HCT116 (cell line): ENCODE data around the gene KCNMB2. TPM values are rescaled to one million over a fixed set of nuclear protein-coding genes. Genes with fewer than 3 reads are reported as not detected.

Experiments
- ATAC-seq: fragments of 200-7000 bp; cut with Tn5 transposase; 2 replicates; pipeline ENCODE4 v1.9.1; 2020; ENCODE audit warnings: mild to moderate bottlenecking, moderate library complexity
- BruUV-seq: library from RNA; stranded (reverse); fragments of 400-500 nt; replicated peaks from 2 replicates; lab custom pipeline; 2021; lab: Mats Ljungman, UMichigan
- CTCF ChIA-PET: fragments of 300-600 bp; sonication (Branson Sonifier 250); formaldehyde crosslinking; loops from one replicate; lab custom pipeline; 2021; ENCODE audit warnings: antibody characterized with exemption; lab: Charles Lee
- POLR2A ChIA-PET: fragments of 300-600, 350-600 bp; sonication (Branson Sonifier 250); formaldehyde crosslinking; loops from one replicate; lab custom pipeline; 2021; ENCODE audit warnings: antibody characterized with exemption; lab: Charles Lee
- RAD21 ChIA-PET, 2 experiments: fragments of 300-600 bp; sonication (Branson Sonifier 250); formaldehyde crosslinking; loops; one replicate each; lab custom pipeline; 2023; ENCODE audit warnings: low total read pairs in 2 of 2; ENCODE audit not compliant: uncharacterized antibody in 2 of 2, unreplicated experiment in 2 of 2, low non-redundant PET in 1 of 2; lab: Charles Lee
- DNase-seq: peaks from one replicate; pipeline ENCODE4 v3.0.0-alpha.2; 2010; ENCODE audit warnings: low read depth, low spot score
- H2AFZ ChIP-seq: fragments of 200-600 bp; shearing (Covaris generic), sonication (generic); 2 replicates; pipeline ENCODE4 v1.6.1; 2017; ENCODE audit warnings: low read depth, mixed run types, mixed read lengths, antibody characterized with exemption, low read length; ENCODE audit not compliant: poor library complexity, severe bottlenecking
- H3K27ac ChIP-seq: 2 replicates; pipeline ENCODE4 v1.5.1; 2012; ENCODE audit warnings: low read depth, low read length
- H3K27me3 ChIP-seq: fragments of 200-600 bp; sonication (generic); 2 replicates; pipeline ENCODE4 v1.6.1; 2016; ENCODE audit warnings: mixed run types, low read length, mixed read lengths; ENCODE audit not compliant: insufficient read depth
- H3K36me3 ChIP-seq, 2 experiments: fragments of 200-500 bp in 1 of 2; fragments of 200-600 bp in 1 of 2; sonication (Bioruptor generic) in 1 of 2; sonication (generic) in 1 of 2; 2 replicates each; pipeline versions ENCODE4 v1.5.1 to v1.6.1; 2014 to 2016; ENCODE audit warnings: low read length in 2 of 2, inconsistent platforms in 1 of 2, mixed read lengths in 1 of 2, mixed run types in 1 of 2; ENCODE audit not compliant: insufficient read depth in 2 of 2, control insufficient read depth in 1 of 2
- H3K4me1 ChIP-seq, 2 experiments: fragments of 200-600 bp in 1 of 2; sonication (generic) in 1 of 2; 2 replicates each; pipeline versions ENCODE4 v1.5.1 to v1.6.1; 2012 to 2017; ENCODE audit warnings: low read length in 2 of 2, inconsistent platforms in 1 of 2, mild to moderate bottlenecking in 1 of 2, mixed read lengths in 1 of 2, mixed run types in 1 of 2, moderate library complexity in 1 of 2; ENCODE audit not compliant: insufficient read depth in 2 of 2, control insufficient read depth in 1 of 2
- H3K4me2 ChIP-seq: fragments of 200-600 bp; sonication (generic); 2 replicates; pipeline ENCODE4 v1.6.1; 2017; ENCODE audit warnings: mixed run types, low read length, mixed read lengths
- H3K4me3 ChIP-seq, 2 experiments: fragments of 200-600 bp in 1 of 2; sonication (generic) in 1 of 2; replicated peaks in 1 of 2; 2 replicates each; pipeline ENCODE4 v1.5.1; 2011 to 2016; ENCODE audit warnings: low read length in 2 of 2, control low read depth in 1 of 2, low read depth in 1 of 2, mild to moderate bottlenecking in 1 of 2, mixed read lengths in 1 of 2, mixed run types in 1 of 2
- H3K79me2 ChIP-seq: fragments of 200-600 bp; sonication (generic); 2 replicates; pipeline ENCODE4 v1.6.1; 2017; ENCODE audit warnings: mild to moderate bottlenecking, mixed run types, low read length, moderate library complexity, mixed read lengths; ENCODE audit not compliant: insufficient read depth
- H3K9ac ChIP-seq: fragments of 200-600 bp; sonication (generic); 2 replicates; pipeline ENCODE4 v1.6.1; 2016; ENCODE audit warnings: low read length, mixed read lengths
- H3K9me2 ChIP-seq: fragments of 200-600 bp; sonication (generic), shearing (Covaris generic); 2 replicates; pipeline ENCODE4 v1.6.1; 2017; ENCODE audit warnings: mixed run types, mild to moderate bottlenecking, moderate library complexity; ENCODE audit not compliant: insufficient read depth
- H3K9me3 ChIP-seq, 2 experiments: fragments of 200-500 bp in 1 of 2; fragments of 200-600 bp in 1 of 2; sonication (Bioruptor generic) in 1 of 2; sonication (generic) in 1 of 2; 2 replicates each; pipeline ENCODE4 v1.6.1; 2014 to 2017; ENCODE audit warnings: low read length in 2 of 2, mixed read lengths in 2 of 2, inconsistent platforms in 1 of 2, low read depth in 1 of 2, mild to moderate bottlenecking in 1 of 2, mixed run types in 1 of 2, moderate library complexity in 1 of 2; ENCODE audit not compliant: control insufficient read depth in 1 of 2, insufficient read depth in 1 of 2
- H4K20me1 ChIP-seq: fragments of 200-600 bp; sonication (generic), shearing (Covaris generic); 2 replicates; pipeline ENCODE4 v1.6.1; 2017; ENCODE audit warnings: mixed run types, mild to moderate bottlenecking, moderate library complexity; ENCODE audit not compliant: insufficient read depth
- ATF3 ChIP-seq: IDR thresholded peaks from 2 replicates; pipeline ENCODE4 v1.6.1; 2012
- CBX3 ChIP-seq: IDR thresholded peaks from 2 replicates; pipeline ENCODE4 v1.6.1; 2012; ENCODE audit warnings: low read depth
- CTCF ChIP-seq, 3 experiments: fragments of 200-600 bp in 1 of 3; sonication (generic) in 1 of 3; IDR thresholded peaks in 2 of 3; conservative IDR thresholded peaks in 1 of 3; 2 replicates each; pipeline ENCODE4 v1.5.1; 2012 to 2017; ENCODE audit warnings: low read depth in 2 of 3, low read length in 2 of 3, antibody characterized with exemption in 1 of 3, borderline replicate concordance in 1 of 3, control low read depth in 1 of 3, mild to moderate bottlenecking in 1 of 3, mixed read lengths in 1 of 3, mixed run types in 1 of 3, moderate library complexity in 1 of 3; ENCODE audit not compliant: insufficient read depth in 1 of 3
- EGR1 ChIP-seq: IDR thresholded peaks from 2 replicates; pipeline ENCODE4 v1.6.1; 2012; ENCODE audit warnings: low read depth
- ELF1 ChIP-seq: IDR thresholded peaks from 2 replicates; pipeline ENCODE4 v1.6.1; 2012; ENCODE audit warnings: low read depth, borderline replicate concordance
- EZH2 ChIP-seq: fragments of 200-600 bp; sonication (generic); IDR thresholded peaks from 2 replicates; pipeline ENCODE4 v1.6.1; 2017; ENCODE audit warnings: antibody characterized with exemption, mixed run types
- EZH2phosphoT487 ChIP-seq: fragments of 200-600 bp; IDR thresholded peaks from 2 replicates; pipeline ENCODE4 v1.6.1; 2018; ENCODE audit warnings: antibody characterized with exemption, borderline replicate concordance
- FOSL1 ChIP-seq: IDR thresholded peaks from 2 replicates; pipeline ENCODE4 v1.6.1; 2012; ENCODE audit warnings: low read depth
- JUND ChIP-seq: IDR thresholded peaks from 2 replicates; pipeline ENCODE4 v1.6.1; 2012
- POLR2A ChIP-seq: IDR thresholded peaks from 2 replicates; pipeline ENCODE4 v1.7.0; 2011; ENCODE audit warnings: borderline replicate concordance; ENCODE audit not compliant: insufficient read depth, insufficient read length; ENCODE audit errors: extremely low read depth
- POLR2AphosphoS5 ChIP-seq: IDR thresholded peaks from 2 replicates; pipeline ENCODE4 v1.6.1; 2011; ENCODE audit warnings: mild to moderate bottlenecking, low read depth, low read length, moderate library complexity
- REST ChIP-seq: IDR thresholded peaks from 2 replicates; pipeline ENCODE4 v1.6.1; 2012; ENCODE audit warnings: low read depth
- SIN3A ChIP-seq: IDR thresholded peaks from 2 replicates; pipeline ENCODE4 v1.6.1; 2012; ENCODE audit warnings: low read depth
- SP1 ChIP-seq: IDR thresholded peaks from 2 replicates; pipeline ENCODE4 v1.6.1; 2012; ENCODE audit warnings: low read depth
- SRF ChIP-seq: IDR thresholded peaks from 2 replicates; pipeline ENCODE4 v1.6.1; 2012; ENCODE audit warnings: low read depth
- TCF7L2 ChIP-seq: IDR thresholded peaks from 2 replicates; pipeline ENCODE4 v1.7.0; 2011; ENCODE audit warnings: borderline replicate concordance, inconsistent platforms; ENCODE audit not compliant: insufficient read depth, insufficient read length; ENCODE audit errors: extremely low read depth
- ZBTB33 ChIP-seq: IDR thresholded peaks from 2 replicates; pipeline ENCODE4 v1.6.1; 2011; ENCODE audit warnings: mild to moderate bottlenecking, low read length, moderate library complexity; ENCODE audit not compliant: insufficient replicate concordance; ENCODE audit errors: extremely low read depth
- ZFX ChIP-seq: fragments of 450-650 bp; IDR thresholded peaks from 2 replicates; pipeline ENCODE4 v1.6.1; 2017
- ZNF274 ChIP-seq: fragments of 200-500 bp; sonication (Bioruptor generic); IDR thresholded peaks from 2 replicates; pipeline ENCODE4 v1.6.1; 2014; ENCODE audit warnings: mild to moderate bottlenecking, low read depth, low read length, inconsistent platforms
- intact Hi-C: fragments of 100-400 bp; cut with micrococcal nuclease; formaldehyde crosslinking; loops from 2 replicates; pipeline ENCODE4 v1.10.0; 2022
- total RNA-seq: library from RNA; stranded (reverse); gene quantifications from one replicate; pipeline ENCODE4 v1.2.1, GENCODE V29; 2021; ENCODE audit not compliant: unreplicated experiment

Gene KCNMB2
- total RNA-seq, 1 experiment from 2014 or later: not detected

GRCh38 chr3:178772746-178773145 lies 236.5 kb downstream of the KCNMB2 start:
- no peaks in the 10 kb centered on the region for H3K9me2 ChIP-seq
- no peak for DNase-seq
- no peaks in the 10 kb centered on the region for H4K20me1 ChIP-seq
- H3K36me3 ChIP-seq: no peaks in the 10 kb centered on the region
- no peak overlapping the region for H3K27ac ChIP-seq
- POLR2A ChIA-PET: no interaction called here
- H3K4me1 ChIP-seq: peaks cover 0 to 4% of the 10 kb centered on the region in 2 experiments; a peak in 3 of 4 replicates
- H2AFZ ChIP-seq: no peak overlapping the region
- H3K9ac ChIP-seq: no peak overlapping the region
- H3K4me2 ChIP-seq: no peak overlapping the region
- no peak overlapping the region for H3K4me3 ChIP-seq
- intact Hi-C loops: no loop called here
- no peaks in the 10 kb centered on the region for H3K79me2 ChIP-seq
- CTCF ChIA-PET: no interaction called here
- no peaks in the 10 kb centered on the region for H3K27me3 ChIP-seq
- ATAC-seq: no peak
- RAD21 ChIA-PET: no interaction called here
- no TSS peak for BruUV-seq
- H3K9me3 ChIP-seq: no peaks in the 10 kb centered on the region
- TF ChIP-seq SIN3A: no peak
- TF ChIP-seq TCF7L2: no peak
- no peak for TF ChIP-seq REST
- no peak for TF ChIP-seq CTCF (IDR thresholded peaks at IDR 0.05 in 2 of 3, conservative IDR thresholded peaks at IDR 0.05 in 1 of 3; ENCODE audit: borderline replicate concordance in 1 of 3, insufficient read depth in 1 of 3, low read depth in 2 of 3, low read length in 2 of 3)
- TF ChIP-seq ZFX: no peak
- TF ChIP-seq ZNF274: no peak
- TF ChIP-seq SP1: no peak
- no peak for TF ChIP-seq ELF1
- no peak for TF ChIP-seq SRF
- no peak for TF ChIP-seq ZBTB33
- TF ChIP-seq EZH2: no peak
- no peak for TF ChIP-seq EGR1
- TF ChIP-seq POLR2AphosphoS5: no peak
- TF ChIP-seq JUND: no peak
- TF ChIP-seq EZH2phosphoT487: no peak
- no peak for TF ChIP-seq POLR2A
- no peak for TF ChIP-seq CBX3
- TF ChIP-seq ATF3: no peak
- TF ChIP-seq FOSL1: no peak
